DMS114 treated with DMSO at 0.1 percent for 48 hours (cell line): Measurements from ENCODE around the gene ESPNL.
A peak's percentile ranks its signal among the peaks of the same experiment; 100 is the strongest.
"Not testable (repeated sequence)": the region's sequence is repeated elsewhere in the genome, so short reads cannot be mapped to it uniquely, and the experiment has no call there.

Experiments used
- DNase-seq: peaks from one replicate; lab custom pipeline; 2025; ENCODE audit not compliant: unreplicated experiment; lab: John Stamatoyannopoulos, UW

The ESPNL gene, protein sequence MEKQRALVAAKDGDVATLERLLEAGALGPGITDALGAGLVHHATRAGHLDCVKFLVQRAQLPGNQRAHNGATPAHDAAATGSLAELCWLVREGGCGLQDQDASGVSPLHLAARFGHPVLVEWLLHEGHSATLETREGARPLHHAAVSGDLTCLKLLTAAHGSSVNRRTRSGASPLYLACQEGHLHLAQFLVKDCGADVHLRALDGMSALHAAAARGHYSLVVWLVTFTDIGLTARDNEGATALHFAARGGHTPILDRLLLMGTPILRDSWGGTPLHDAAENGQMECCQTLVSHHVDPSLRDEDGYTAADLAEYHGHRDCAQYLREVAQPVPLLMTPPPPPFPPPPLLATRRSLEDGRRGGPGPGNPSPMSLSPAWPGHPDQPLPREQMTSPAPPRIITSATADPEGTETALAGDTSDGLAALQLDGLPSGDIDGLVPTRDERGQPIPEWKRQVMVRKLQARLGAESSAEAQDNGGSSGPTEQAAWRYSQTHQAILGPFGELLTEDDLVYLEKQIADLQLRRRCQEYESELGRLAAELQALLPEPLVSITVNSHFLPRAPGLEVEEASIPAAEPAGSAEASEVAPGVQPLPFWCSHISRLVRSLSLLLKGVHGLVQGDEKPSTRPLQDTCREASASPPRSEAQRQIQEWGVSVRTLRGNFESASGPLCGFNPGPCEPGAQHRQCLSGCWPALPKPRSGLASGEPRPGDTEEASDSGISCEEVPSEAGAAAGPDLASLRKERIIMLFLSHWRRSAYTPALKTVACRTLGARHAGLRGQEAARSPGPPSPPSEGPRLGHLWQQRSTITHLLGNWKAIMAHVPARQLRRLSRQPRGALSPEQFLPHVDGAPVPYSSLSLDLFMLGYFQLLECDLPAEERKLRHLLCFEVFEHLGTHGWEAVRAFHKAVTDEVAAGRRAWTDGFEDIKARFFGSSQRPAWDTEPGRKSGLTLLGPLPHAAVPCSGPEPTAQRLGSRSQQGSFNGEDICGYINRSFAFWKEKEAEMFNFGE

DNA sequence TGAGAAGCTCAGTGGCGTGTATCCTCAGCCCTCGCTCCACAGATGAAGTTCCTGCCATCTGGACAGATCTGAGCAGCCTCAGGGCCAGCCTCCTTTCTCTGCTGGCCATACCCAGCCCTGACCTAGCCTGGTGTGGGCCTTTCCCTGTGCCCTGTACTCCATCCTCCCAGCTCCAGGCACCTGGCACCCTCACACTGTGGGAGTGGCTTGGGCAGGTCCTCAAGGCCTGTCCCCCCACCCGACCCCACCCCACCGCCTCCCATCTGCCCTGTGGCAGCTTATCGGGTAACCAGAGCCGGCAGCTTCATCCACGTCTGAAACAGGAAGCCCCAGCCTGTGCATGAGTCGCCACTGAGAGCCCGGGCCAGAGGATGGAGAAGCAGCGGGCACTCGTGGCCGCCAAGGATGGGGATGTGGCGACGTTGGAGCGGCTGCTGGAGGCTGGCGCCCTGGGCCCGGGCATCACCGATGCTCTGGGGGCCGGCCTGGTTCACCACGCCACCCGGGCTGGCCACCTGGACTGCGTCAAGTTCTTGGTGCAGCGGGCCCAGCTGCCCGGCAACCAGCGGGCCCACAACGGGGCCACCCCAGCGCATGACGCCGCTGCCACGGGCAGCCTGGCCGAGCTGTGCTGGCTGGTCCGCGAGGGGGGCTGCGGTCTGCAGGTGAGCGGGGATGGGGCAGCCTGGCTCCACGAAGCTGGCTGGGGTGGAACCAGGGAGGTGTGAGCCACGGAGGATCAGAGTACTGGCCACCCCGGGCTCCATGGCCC lies at the start of gene ESPNL:
Gene ESPNL, plus strand, starts transcription at position 292 of the 772 bp plus-strand sequence. Its CDS starts 80 bp downstream, at position 372.
- no peak for DNase-seq

DNA sequence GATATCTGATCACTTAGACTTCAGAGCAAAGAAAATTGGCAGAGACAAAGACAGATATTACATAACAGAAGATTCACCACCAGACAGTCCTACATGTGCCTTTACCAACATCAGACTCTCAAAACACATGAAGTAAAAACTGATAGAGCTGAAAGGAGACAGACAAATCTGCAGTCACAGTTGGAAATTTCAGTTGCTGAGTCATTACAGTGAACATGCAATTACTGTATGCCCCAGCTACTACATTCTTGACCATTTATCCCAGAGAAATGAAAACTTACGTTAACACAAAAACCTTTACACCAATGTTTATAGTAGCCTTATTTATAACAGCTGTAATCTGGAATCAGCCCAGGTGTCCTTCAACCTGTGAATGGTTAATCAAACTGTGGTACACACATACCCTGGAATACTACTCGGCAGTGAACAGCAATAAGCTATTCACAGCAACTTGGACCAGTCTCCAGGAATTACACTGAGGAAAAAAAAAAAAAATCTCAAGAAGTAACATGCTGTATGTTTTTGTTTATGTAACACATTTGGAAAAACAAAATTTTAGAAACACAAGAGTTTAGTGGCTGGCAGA lies 46.9 kb upstream of the ESPNL start:
- DNase-seq = no peak

DNA sequence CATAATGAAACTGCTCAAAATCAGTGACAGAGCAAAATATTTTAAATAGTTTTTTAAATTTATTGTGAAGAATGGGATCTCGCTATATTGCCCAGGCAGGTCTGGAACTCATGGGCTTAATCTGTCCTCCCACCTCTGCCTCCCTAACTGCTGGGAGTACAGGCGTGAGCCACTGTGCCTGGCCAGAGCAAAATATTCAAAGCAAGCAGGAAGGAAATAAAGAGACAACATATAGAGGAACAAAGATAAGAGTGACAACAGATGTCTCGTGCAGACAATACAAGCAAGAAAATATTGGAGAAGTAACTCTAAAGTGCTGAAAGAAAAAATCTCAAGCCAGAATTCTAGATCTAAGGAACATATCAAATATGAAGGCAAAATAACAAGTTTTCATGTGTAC lies 44.3 kb upstream of the ESPNL start:
- no peak for DNase-seq

DNA sequence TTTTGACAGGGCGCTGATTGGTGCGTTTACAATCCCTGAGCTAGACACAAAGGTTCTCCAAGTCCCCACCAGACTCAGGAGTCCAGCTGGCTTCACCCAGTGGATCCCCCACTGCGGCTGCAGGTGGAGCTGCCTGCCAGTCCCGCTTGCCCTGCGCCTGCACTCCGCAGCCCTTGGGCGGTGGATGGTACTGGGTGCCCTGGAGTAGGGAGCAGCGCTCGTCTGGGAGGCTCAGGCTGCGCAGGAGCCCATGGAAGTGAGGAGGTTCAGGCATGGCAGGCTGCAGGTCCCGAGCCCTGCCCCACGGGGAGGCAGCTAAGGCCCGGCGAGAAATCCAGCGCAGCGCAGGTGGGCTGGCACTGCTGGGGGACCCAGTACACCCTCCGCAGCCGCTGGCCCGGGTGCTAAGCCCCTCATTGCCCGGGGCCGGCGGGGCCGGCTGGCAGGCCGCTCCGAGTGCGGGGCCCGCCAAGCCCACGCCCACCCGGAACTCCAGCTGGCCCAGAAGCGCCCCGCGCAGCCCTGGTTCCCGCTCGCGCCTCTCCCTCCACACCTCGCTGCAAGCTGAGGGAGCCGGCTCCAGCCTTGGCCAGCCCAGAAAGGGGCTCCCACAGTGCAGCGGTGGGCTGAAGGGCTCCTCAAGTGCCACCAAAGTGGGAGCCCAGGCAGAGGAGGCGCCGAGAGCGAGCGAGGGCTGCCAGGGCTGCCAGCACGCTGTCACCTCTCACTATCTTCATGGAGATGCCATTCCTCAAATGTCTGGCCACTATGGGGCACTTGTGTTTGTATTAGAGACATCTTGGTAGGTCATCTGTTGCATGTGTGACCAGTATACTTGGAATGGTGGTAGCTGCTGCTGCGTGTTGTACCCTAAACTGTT lies 42.2 kb upstream of the ESPNL start:
- DNase-seq = not testable (repeated sequence)

DNA sequence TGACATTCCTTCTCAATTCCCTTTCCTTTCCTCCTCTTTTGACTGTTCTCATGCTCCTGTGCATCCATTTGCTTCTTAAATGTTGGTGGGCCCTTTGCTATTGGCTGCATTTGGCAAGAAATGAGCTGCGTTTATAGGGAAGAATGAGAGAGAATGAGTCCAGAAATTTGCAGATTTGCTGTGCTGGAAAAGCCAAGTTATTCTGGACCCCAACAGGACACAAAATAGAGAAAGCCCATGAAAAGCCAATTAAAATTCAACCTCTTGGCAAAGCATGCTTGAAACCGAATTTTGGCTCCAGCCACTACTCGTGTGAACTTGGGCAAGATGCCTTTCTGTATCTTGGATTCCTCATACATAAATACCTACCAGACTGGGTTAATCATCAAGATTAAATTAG lies 40.6 kb upstream of the ESPNL start:
- DNase-seq = no peak

DNA sequence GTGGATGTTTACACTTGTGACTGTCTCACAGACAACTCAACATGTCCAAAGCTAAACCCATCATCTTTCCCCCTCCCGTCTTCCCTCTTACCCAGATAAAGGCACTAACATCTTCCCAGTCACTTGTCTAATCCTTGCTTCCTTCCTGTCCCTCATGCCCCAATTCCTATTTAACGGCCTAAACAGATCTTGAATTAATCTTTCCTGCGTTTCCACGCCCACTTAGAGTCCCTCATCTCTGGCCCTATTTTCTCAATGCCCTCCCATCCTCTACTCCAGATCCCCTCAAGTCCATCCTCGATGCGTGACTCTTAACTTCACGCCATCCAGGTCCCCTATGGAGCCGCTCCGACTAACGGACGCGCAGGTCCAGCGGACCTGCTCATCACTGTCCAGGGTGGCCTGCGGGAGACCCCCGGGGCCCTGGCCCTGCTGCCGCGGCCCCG lies 40.0 kb upstream of the ESPNL start:
- no peak for DNase-seq

DNA sequence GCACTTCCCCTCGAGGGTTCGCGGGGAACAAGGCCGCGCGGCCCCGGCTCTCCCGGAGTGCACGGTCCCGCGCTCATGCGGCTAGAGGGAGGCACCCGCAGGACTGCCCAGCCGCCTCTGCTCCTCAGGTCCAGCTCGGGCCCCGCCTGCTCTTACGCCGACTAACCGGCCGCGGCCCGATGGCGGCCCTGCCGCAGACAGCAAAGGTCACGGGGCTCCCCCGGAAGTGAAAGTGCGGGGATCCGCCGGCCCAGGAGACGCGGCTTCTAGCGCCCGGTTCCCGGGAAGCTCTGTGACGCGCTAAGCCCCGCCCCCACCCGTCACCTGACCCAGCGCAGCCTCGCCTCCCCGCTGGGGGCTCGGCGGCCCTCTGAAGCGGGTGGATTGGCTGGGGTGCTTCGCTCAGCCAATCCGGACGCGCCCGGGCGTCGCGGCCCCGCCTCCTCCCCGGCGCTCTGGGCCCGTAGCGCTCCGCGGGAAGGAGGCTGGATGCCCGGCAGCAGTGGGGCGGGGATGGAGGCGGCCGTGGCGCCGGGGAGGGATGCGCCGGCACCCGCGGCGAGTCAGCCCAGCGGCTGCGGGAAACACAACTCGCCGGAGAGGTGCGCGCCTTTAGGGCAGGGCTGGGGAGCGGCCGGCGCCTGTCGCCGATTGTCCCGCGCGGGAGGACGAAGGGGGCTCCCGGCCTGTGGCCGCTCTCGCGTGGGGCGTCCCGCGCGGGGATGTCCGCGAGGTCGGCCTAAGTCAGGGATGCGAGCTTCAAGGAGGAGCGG lies 39.4 kb upstream of the ESPNL start, which contains the start of gene SCLY:
Gene SCLY, plus strand, starts transcription at position 460 of the 773 bp plus-strand sequence. Its CDS starts 54 bp downstream, at position 514.
- peak; percentile 74 for DNase-seq

DNA sequence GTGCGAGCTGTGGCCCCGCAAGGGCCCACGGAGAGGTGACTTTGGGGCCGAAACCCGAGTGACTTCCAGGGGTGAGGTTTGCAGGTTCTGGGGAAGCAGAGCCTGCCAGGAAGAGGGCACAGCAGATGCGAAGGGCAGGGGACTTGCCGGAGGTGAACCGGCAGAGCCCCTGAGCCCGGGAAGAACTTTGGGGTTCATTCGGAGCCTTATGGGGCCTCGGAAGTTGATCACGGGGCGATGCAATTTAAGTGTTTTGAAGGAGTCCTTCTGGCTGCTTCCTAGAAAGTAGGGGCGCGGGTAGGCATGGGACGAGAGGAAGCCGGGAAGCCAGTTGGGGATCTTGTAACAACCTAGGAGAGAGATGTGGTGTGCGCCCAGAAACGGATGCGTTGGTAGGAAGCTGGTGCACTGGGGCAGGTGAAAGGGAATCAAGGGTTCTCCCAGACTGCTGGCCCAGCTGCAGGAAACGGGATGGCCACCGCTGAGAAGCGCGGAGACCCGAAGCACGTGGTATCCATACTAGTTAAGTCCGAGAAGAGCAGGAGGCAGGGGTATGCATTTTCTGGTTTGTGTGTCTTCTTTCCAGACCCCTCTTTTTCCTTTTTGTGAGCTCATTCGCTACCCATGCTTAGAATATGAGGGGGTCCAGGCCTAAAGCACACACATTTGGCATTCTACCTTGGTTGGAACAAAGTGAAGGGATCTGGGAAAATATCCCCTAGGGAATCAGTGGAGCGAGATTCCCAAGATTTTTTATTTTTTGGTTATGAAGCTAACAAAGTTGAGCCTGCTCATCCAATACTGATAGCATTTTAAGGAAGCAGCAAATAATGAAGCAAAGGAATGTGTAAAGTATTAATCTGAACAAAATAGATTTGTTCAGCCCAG lies 38.6 kb upstream of the ESPNL start:
- no peak for DNase-seq

DNA sequence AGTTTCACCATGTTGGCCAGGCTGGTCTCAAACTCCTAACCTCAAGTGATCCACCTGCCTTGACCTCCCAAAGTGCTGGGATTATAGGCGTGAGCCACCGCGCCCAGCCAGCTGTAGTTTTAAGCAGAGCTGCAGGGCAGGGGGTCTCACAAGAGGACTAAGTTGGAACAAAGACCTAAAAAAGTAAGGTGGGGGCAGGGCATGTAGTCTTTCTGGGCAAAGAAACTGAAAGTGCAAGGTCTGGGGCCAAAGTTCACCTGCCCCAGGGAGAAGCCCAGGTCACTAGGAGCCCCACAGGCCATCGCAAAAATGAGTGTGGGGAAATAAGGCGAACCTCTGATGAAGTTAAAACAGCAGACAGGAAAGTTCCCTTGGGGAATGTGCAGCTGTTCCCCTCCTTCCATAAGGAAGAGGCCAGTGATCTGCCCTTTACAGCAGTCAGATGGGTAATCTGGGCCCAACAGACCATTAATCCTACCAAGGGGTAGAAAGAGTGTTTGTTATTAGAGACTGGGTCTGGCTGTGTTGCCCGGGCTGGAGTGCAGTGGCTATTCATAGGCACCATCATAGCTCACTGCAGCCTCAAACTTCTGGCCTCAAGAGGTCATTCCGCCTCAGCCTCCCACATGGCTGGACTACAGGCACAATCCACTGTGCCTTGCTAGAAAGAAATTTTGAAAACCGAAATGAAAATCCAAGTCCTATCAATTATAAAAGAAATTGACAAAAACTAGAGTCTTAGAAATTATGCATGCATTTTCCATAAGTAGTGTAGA lies 36.5 kb upstream of the ESPNL start:
- no peak for DNase-seq

DNA sequence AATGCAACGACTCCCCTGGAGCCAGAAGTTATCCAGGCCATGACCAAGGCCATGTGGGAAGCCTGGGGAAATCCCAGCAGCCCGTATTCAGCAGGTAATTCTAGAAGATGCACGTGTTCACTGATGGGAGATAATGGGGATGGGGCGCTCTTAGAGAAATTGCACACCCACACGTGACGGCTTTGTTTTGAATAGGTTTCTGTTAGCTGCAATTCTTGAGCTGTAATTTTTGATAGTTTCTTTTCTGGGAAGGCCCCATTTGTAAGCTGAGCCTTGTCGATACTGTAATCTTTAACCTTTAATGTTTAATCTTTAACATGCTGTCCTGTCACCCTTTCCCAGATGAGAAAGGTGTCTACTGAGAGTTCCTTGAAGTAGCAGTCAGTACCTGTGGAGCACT lies 35.8 kb upstream of the ESPNL start:
- DNase-seq = no peak

DNA sequence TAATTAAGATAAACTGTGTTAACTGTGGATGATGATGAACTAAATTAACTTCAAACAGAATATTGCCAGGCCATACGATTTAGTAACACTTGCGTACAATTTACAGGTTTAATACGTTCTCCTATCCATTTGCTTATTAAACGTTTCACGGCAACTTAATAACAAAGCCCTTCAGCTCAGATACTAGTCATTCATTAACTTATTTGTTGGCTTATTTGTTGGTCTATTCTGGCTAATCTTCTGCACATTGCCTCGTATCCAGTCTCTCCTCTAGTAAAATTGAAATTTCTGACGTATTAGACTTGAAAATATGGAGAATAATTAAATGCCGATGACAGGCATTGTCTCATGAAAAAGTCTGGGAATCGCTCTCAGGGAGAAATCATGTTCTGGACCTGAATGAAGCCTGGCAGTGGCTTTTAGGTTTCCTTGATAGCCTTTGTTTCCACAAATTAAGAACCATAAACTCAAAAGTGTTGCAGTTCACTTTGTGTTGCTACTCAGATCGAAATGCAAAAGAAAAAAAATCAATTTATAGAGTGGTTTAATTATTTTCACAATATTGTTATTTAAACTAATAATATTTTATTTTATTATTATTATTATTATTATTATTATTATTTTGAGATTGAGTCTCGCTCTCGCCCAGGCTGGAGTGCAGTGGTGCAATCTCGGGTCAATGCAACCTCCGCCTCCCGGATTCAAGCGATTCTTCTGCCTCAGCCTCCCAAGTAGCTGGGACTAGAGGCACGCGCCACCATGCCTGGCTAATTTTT lies 34.9 kb upstream of the ESPNL start:
- DNase-seq = no peak

DNA sequence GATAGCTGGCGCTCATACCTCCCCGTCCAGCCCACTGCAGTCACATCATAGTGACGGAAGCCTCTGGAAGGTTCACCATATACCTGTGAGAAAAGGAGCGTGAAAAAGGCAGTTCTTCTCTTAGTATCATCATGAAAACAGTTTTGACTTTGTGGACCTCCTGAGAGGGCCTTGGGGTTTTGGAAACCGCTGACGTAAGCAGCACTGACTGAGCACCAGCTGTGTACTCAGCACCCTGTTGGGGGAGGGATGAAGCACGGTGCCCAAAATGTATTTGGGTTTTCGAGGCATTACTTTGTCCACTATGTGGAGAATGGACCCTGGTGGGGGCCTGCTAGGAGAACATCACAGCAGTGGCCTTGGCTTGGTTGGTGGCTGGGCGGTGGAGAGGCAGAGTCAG lies 33.9 kb upstream of the ESPNL start:
- no peak for DNase-seq

DNA sequence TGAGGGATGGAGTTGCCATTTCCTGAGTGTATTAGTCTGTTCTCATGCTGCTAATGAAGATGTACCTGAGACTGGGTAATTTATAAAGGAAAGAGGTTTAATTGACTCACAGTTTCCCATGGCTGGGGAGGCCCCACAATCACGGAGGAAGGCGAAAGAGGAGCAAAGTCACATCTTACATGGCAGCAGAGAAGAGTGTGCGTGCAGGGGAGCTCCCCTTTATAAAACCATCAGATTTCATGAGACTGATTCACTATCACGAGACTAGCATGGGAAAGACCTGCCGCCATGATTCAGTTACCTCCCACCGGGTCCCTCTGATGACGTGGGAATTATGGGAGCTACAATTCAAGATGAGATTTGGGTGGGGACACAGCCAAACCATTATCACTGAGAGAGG lies 33.4 kb upstream of the ESPNL start:
- not testable (repeated sequence) for DNase-seq

DNA sequence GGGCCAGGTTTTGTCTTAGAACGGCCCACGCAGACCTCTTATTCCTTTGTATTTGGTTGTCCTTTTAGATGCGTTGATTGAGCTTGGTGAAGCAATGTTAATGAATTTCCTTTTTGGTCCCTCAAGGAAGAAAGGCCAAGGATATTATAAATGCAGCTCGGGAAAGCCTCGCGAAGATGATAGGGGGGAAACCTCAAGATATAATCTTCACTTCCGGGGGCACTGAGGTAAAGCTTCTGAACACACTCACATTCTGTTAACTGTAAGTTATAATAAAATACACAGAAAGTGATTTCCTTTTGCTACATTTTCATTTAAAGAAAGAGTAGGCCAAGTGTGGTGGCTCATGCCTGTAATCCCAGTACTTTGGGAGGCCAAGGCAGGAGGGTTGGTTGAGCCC lies 32.2 kb upstream of the ESPNL start:
- no peak for DNase-seq

DNA sequence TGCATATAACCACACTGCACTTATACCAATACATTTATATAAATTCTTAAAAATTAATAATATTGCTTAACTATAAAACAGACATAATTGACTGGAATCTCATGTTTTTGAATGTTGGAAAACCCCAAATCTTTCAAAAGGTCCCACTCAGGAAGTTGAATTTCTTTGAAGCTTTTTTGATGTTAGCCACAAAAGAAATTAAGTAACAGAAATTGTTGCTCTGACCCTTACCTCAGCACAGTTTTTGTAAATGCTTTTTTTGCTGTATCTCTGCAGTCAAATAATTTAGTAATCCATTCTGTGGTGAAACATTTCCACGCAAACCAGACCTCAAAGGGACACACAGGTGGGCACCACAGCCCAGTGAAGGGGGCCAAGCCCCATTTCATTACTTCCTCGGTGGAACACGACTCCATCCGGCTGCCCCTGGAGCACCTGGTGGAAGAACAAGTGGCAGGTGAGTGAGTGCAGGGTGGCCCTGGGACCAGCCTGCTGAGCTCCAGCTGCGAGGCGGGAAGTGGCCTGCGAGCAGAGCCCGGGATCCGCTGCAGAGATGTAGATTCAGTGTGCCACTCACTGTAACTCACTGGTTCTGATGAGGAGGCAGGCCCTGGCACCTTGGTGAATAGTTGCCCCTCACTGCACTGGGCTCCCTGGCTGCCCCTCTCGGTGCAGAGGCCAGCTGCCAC lies 31.0 kb upstream of the ESPNL start:
- no peak for DNase-seq

DNA sequence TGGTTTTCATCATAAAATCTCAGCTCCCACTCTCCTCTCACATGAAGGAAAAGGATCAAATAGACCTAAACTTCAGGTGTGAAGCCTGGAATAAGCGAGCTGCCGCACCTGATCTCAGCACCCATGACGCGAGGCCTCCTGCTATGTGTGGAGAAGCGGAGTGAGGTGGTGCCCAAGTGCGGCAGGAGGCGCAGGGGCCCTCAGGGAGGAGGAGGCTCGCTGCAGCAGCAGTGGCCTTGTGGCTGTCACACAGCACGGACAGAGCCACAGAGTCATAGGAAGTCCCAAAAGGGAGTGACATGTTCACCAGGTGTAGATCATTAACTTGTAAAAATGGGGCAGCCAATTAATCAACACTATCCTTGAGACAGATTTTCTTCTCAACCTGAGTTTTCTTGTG lies 30.3 kb upstream of the ESPNL start:
- no peak for DNase-seq
